ENCODE measurements around the gene PTPRN2. TPM values are rescaled to one million over a fixed set of nuclear protein-coding genes. Genes with fewer than 3 reads are reported as not detected.

The PTPRN2 gene
- total RNA-seq, 1 experiment from 2014 or later, result 2.1 TPM

DNA sequence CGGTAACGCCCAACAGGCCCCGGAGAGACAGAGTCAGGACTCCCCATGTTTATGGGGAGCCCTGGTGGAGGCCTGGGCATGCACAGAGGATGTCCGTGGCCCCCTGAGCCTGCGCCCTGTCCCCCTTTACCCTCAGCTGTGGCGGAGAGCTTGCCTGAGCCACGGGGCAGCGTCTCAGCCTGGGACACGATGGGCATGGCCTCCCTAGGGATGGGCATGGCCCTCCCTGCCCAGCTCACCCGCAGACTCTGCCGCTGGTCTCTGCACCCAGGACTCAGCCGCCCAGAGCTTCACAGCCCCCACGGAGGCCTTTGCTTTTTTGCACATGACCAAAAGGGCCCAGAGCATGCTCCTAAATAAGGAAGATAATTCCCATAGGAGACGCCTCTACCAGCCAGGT, 394.2 kb downstream of the PTPRN2 start:
- H3K4me3 ChIP-seq (replicated peaks in 1 of 2; ENCODE audit: low read depth in 1 of 2, low read length in 2 of 2), result no peak overlapping the region
- H3K9ac ChIP-seq (ENCODE audit: low read length), result no peak overlapping the region
- no peaks in the 10 kb centered on the region for H4K20me1 ChIP-seq (ENCODE audit: insufficient read depth)
- ATAC-seq, result no peak
- TF ChIP-seq FOSL1 (IDR thresholded peaks at IDR 0.05; ENCODE audit: low read depth) (no peak), EZH2phosphoT487 (IDR thresholded peaks at IDR 0.05; ENCODE audit: borderline replicate concordance) (no peak), POLR2AphosphoS5 (IDR thresholded peaks at IDR 0.05; ENCODE audit: low read depth, low read length) (no peak), JUND (IDR thresholded peaks at IDR 0.05) (no peak), RAD21 (IDR thresholded peaks at IDR 0.05; ENCODE audit: low read depth) (no peak), SIN3A (IDR thresholded peaks at IDR 0.05; ENCODE audit: low read depth) (no peak), SP1 (IDR thresholded peaks at IDR 0.05; ENCODE audit: low read depth) (no peak), ELF1 (IDR thresholded peaks at IDR 0.05; ENCODE audit: borderline replicate concordance, low read depth) (no peak), ZFX (IDR thresholded peaks at IDR 0.05) (no peak), EZH2 (IDR thresholded peaks at IDR 0.05) (no peak), TCF7L2 (IDR thresholded peaks at IDR 0.05; ENCODE audit: borderline replicate concordance, extremely low read depth, insufficient read depth, insufficient read length) (no peak), EGR1 (IDR thresholded peaks at IDR 0.05; ENCODE audit: low read depth) (no peak), YY1 (IDR thresholded peaks at IDR 0.05; ENCODE audit: extremely low read depth, insufficient replicate concordance, low read depth, low read length) (no peak), ZNF274 (IDR thresholded peaks at IDR 0.05; ENCODE audit: low read depth, low read length) (no peak), SRF (IDR thresholded peaks at IDR 0.05; ENCODE audit: low read depth) (no peak), POLR2A (IDR thresholded peaks at IDR 0.05; ENCODE audit: borderline replicate concordance, extremely low read depth, insufficient read depth, insufficient read length) (no peak)
- TF ChIP-seq, protein P1, sequence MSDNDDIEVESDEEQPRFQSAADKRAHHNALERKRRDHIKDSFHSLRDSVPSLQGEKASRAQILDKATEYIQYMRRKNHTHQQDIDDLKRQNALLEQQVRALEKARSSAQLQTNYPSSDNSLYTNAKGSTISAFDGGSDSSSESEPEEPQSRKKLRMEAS (IDR thresholded peaks at IDR 0.05), result no peak
- TF ChIP-seq, protein P2, sequence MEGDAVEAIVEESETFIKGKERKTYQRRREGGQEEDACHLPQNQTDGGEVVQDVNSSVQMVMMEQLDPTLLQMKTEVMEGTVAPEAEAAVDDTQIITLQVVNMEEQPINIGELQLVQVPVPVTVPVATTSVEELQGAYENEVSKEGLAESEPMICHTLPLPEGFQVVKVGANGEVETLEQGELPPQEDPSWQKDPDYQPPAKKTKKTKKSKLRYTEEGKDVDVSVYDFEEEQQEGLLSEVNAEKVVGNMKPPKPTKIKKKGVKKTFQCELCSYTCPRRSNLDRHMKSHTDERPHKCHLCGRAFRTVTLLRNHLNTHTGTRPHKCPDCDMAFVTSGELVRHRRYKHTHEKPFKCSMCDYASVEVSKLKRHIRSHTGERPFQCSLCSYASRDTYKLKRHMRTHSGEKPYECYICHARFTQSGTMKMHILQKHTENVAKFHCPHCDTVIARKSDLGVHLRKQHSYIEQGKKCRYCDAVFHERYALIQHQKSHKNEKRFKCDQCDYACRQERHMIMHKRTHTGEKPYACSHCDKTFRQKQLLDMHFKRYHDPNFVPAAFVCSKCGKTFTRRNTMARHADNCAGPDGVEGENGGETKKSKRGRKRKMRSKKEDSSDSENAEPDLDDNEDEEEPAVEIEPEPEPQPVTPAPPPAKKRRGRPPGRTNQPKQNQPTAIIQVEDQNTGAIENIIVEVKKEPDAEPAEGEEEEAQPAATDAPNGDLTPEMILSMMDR (IDR thresholded peaks at IDR 0.05 in 2 of 3, conservative IDR thresholded peaks at IDR 0.05 in 1 of 3; ENCODE audit: borderline replicate concordance in 1 of 3, insufficient read depth in 1 of 3, low read depth in 2 of 3, low read length in 2 of 3), result no peak
- TF ChIP-seq, protein P3, sequence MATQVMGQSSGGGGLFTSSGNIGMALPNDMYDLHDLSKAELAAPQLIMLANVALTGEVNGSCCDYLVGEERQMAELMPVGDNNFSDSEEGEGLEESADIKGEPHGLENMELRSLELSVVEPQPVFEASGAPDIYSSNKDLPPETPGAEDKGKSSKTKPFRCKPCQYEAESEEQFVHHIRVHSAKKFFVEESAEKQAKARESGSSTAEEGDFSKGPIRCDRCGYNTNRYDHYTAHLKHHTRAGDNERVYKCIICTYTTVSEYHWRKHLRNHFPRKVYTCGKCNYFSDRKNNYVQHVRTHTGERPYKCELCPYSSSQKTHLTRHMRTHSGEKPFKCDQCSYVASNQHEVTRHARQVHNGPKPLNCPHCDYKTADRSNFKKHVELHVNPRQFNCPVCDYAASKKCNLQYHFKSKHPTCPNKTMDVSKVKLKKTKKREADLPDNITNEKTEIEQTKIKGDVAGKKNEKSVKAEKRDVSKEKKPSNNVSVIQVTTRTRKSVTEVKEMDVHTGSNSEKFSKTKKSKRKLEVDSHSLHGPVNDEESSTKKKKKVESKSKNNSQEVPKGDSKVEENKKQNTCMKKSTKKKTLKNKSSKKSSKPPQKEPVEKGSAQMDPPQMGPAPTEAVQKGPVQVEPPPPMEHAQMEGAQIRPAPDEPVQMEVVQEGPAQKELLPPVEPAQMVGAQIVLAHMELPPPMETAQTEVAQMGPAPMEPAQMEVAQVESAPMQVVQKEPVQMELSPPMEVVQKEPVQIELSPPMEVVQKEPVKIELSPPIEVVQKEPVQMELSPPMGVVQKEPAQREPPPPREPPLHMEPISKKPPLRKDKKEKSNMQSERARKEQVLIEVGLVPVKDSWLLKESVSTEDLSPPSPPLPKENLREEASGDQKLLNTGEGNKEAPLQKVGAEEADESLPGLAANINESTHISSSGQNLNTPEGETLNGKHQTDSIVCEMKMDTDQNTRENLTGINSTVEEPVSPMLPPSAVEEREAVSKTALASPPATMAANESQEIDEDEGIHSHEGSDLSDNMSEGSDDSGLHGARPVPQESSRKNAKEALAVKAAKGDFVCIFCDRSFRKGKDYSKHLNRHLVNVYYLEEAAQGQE (IDR thresholded peaks at IDR 0.05; ENCODE audit: low read depth), result no peak
- no peak overlapping the region for H3K4me2 ChIP-seq (ENCODE audit: low read length)
- no peaks in the 10 kb centered on the region for H3K4me1 ChIP-seq (ENCODE audit: control insufficient read depth in 1 of 2, insufficient read depth in 2 of 2, low read length in 2 of 2)
- H3K9me2 ChIP-seq (ENCODE audit: insufficient read depth), result no peaks in the 10 kb centered on the region
- CTCF ChIA-PET, result no interaction called here
- H3K27ac ChIP-seq (ENCODE audit: low read depth, low read length), result no peak overlapping the region
- RAD21 ChIA-PET (ENCODE audit: low non-redundant PET in 1 of 2, low total read pairs in 2 of 2, uncharacterized antibody in 2 of 2, unreplicated experiment in 2 of 2), result no interaction called here
- H3K27me3 ChIP-seq (ENCODE audit: insufficient read depth, low read length), result no peaks in the 10 kb centered on the region
- intact Hi-C loops (cut with micrococcal nuclease), result no loop called here
- H2AFZ ChIP-seq (ENCODE audit: low read depth, low read length, poor library complexity, severe bottlenecking), result no peak overlapping the region
- DNase-seq (ENCODE audit: low read depth, low spot score), result no peak
- no peaks in the 10 kb centered on the region; a peak in 2 of 4 replicates for H3K9me3 ChIP-seq (ENCODE audit: control insufficient read depth in 1 of 2, insufficient read depth in 1 of 2, low read depth in 1 of 2, low read length in 2 of 2)
- H3K36me3 ChIP-seq (ENCODE audit: control insufficient read depth in 1 of 2, insufficient read depth in 2 of 2, low read length in 2 of 2), result no peaks in the 10 kb centered on the region
- no TSS peak for BruUV-seq (replicated peaks)
- POLR2A ChIA-PET, result no interaction called here
- no peaks in the 10 kb centered on the region for H3K79me2 ChIP-seq (ENCODE audit: insufficient read depth, low read length)
